ENCODE results near the gene SRD5A3.

SRD5A3 gene

GRCh38 chr4:55411621-55412020, 65.6 kb downstream of the SRD5A3 start:
- Histone ChIP-seq H3K27me3 (replicated peaks in 2 of 5; ENCODE audit: control insufficient read depth in 4 of 5, insufficient read depth in 5 of 5, low read length in 4 of 5) (no peaks in the 10 kb centered on the region), H3K9me3 (ENCODE audit: control extremely low read depth in 1 of 5, control insufficient read depth in 4 of 5, insufficient read depth in 2 of 5, low read depth in 1 of 5, low read length in 4 of 5) (no peaks in the 10 kb centered on the region), H3K4me3 (ENCODE audit: control insufficient read depth in 1 of 7, extremely low read depth in 1 of 7, insufficient read depth in 4 of 7, low read depth in 2 of 7, low read length in 6 of 7) (no peak overlapping the region), H3K4me1 (ENCODE audit: control extremely low read depth in 1 of 4, control insufficient read depth in 4 of 4, insufficient read depth in 4 of 4, low read length in 3 of 4) (no peaks in the 10 kb centered on the region), H3K27ac (ENCODE audit: insufficient read depth in 1 of 2, low read depth in 1 of 2, low read length in 2 of 2, poor library complexity in 1 of 2, severe bottlenecking in 2 of 2) (no peak overlapping the region), H3K36me3 (ENCODE audit: control insufficient read depth in 4 of 4, insufficient read depth in 4 of 4, low read length in 3 of 4) (peaks cover 14 to 41% (median 25%) of the 10 kb centered on the region in 4 experiments)
- WGBS (ENCODE audit: insufficient coverage): 100% methylated on average over 5 of the region's 6 CpGs
- no peak for DNase-seq
- CTCF ChIA-PET: interaction anchor here (1.0 to 3.2 kb wide), 3 partner anchors 12 to 32 kb away, joined by 3 to 12 read pairs (median 4); no protein-coding TSS in a partner anchor
- POLR2A ChIA-PET: no interaction called here

DNA sequence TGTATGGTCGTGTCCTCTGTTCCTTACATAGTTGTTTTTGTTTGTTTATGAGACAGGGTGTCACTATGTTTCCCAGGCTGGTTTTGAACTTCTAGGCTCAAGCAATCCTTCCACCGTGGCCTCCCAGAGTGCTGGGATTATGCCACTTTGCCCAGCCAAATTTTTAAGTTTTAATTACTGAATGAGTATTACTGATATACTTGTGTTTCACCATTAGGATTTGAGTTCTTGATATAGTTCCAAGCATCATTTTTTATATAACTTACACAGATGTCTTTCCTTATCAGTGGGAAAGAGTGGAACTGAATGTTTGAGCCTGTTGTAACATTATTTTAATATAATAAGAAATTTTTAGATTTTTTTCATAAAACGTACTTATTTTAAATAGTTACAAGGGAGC, 70.1 kb downstream of the SRD5A3 start:
- no peaks in the 10 kb centered on the region for H3K9me3 ChIP-seq (ENCODE audit: control extremely low read depth in 1 of 5, control insufficient read depth in 4 of 5, insufficient read depth in 2 of 5, low read depth in 1 of 5, low read length in 4 of 5)
- WGBS (ENCODE audit: insufficient coverage): no CpG with 5 or more reads among the region's 3 CpGs
- H3K27me3 ChIP-seq (replicated peaks in 2 of 5; ENCODE audit: control insufficient read depth in 4 of 5, insufficient read depth in 5 of 5, low read length in 4 of 5): no peaks in the 10 kb centered on the region
- no peak for DNase-seq
- ChIA-PET CTCF (interaction anchor here (1.3 to 1.5 kb wide), 2 partner anchors 130 to 450 kb away, joined by 3 to 4 read pairs; no protein-coding TSS in a partner anchor), POLR2A (interaction anchor here (1.7 kb wide), 1 partner anchor 21 kb away, joined by 4 read pairs; the partner anchor contains the start of gene TMEM165)
- H3K36me3 ChIP-seq (ENCODE audit: control insufficient read depth in 4 of 4, insufficient read depth in 4 of 4, low read length in 3 of 4): peaks cover 28 to 60% (median 44%) of the 10 kb centered on the region in 4 experiments
- H3K27ac ChIP-seq (ENCODE audit: insufficient read depth in 1 of 2, low read depth in 1 of 2, low read length in 2 of 2, poor library complexity in 1 of 2, severe bottlenecking in 2 of 2): no peak overlapping the region
- no peak overlapping the region for H3K4me3 ChIP-seq (ENCODE audit: control insufficient read depth in 1 of 7, extremely low read depth in 1 of 7, insufficient read depth in 4 of 7, low read depth in 2 of 7, low read length in 6 of 7)
- no peaks in the 10 kb centered on the region for H3K4me1 ChIP-seq (ENCODE audit: control extremely low read depth in 1 of 4, control insufficient read depth in 4 of 4, insufficient read depth in 4 of 4, low read length in 3 of 4)

Measured in common myeloid progenitor, CD34-positive (primary cell).